Erythroblast (primary cell): ENCODE measurements around the gene ACTBL2.

Source experiments
- GATA1 ChIP-seq: IDR thresholded peaks from 2 replicates; pipeline ENCODE4 v1.6.1; 2011; ENCODE audit warnings: low read depth, mild to moderate bottlenecking, control low read depth, low read length, moderate library complexity
- POLR2A ChIP-seq: IDR thresholded peaks from 2 replicates; pipeline ENCODE4 v1.6.1; 2011; ENCODE audit warnings: mild to moderate bottlenecking, low read length

DNA sequence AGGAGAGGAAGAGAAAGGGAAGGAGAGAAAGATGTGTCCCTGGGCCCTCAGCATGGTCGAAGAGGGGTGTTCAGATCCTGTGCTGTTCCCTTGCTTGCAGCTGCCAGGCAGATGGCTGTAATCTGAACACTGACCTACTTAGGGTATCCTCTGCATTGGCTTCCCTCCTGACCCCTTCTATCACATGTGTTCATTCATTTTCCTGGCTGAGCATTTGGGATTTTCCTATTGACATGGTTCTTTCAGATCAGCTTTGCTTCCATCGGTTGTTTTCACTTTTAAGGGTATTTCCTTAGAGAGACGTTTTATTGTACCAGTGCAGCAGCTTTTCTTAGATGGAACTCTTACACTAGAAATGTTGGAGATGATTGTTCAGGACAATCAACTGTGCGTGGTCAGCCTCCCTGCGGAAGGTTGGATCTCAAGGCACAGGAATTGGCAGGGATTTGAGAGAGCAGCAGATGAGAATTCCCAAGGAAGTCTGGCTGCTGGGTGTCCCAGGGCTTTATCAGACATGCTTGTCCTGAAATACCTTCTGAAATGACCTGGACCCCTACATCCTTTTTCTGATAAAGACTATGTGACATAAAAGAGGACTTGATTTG is 26.0 kb downstream of the ACTBL2 start:
- no peak for TF ChIP-seq POLR2A
- TF ChIP-seq GATA1: no peak
